ENCODE data around the gene LILRA1.
"Not testable (repeated sequence)": the region's sequence is repeated elsewhere in the genome, so short reads cannot be mapped to it uniquely, and the experiment has no call there.

LILRA1 gene

GRCh38 chr19:54576411-54576976 lies 16.9 kb upstream of the LILRA1 start:
- Histone ChIP-seq H4K12ac (ENCODE audit: low read depth, low read length) (no peak overlapping the region), H3K14ac (ENCODE audit: low read length) (no peak overlapping the region), H2BK5ac (ENCODE audit: low read depth, low read length, poor library complexity) (no peak overlapping the region), H4K8ac (ENCODE audit: low read depth, low read length) (no peak overlapping the region), H2BK120ac (ENCODE audit: insufficient read depth, low read length, poor library complexity) (no peak overlapping the region), H3K9ac (ENCODE audit: low read length) (no peak overlapping the region), H3K4me1 (ENCODE audit: control insufficient read depth in 1 of 2, insufficient read depth in 2 of 2, low read length in 2 of 2) (no peaks in the 10 kb centered on the region), H3K27me3 (ENCODE audit: insufficient read depth, low read length) (no peaks in the 10 kb centered on the region), H3K4me3 (ENCODE audit: low read depth, low read length) (no peak overlapping the region), H3K36me3 (ENCODE audit: control insufficient read depth in 1 of 2, insufficient read depth in 2 of 2, low read length in 2 of 2) (no peaks in the 10 kb centered on the region), H2AFZ (ENCODE audit: insufficient read depth, low read length, poor library complexity) (no peak overlapping the region), H3K79me1 (ENCODE audit: low read length) (no peaks in the 10 kb centered on the region), H3K4me2 (ENCODE audit: low read length) (no peak overlapping the region), H3K23ac (ENCODE audit: low read length) (no peak overlapping the region), H2BK12ac (ENCODE audit: low read length) (no peak overlapping the region), H2AK5ac (ENCODE audit: low read length) (no peak overlapping the region), H3K27ac (ENCODE audit: low read depth, low read length) (no peak overlapping the region), H4K91ac (ENCODE audit: low read depth, low read length) (no peak overlapping the region), H3K4ac (ENCODE audit: low read depth, low read length) (no peak overlapping the region), H3K9me3 (ENCODE audit: insufficient read depth, low read depth, low read length) (peaks cover 50% of the 10 kb centered on the region), H3K79me2 (ENCODE audit: control insufficient read depth, insufficient read depth, low read length, poor library complexity) (no peaks in the 10 kb centered on the region), H3K18ac (ENCODE audit: low read length) (no peak overlapping the region)
- DNase-seq, result no peak
- WGBS (ENCODE audit: extremely low coverage, insufficient coverage, insufficient read length), result no CpG with 5 or more reads among the region's 6 CpGs

- H3K14ac ChIP-seq (ENCODE audit: low read length), result no peak overlapping the region
Measured at GRCh38 chr19:54577334-54577733, 16.1 kb upstream of the LILRA1 start.

GRCh38 chr19:54578268-54578667 lies 15.2 kb upstream of the LILRA1 start:
- H2AFZ ChIP-seq (ENCODE audit: insufficient read depth, low read length, poor library complexity); H3K4ac ChIP-seq (ENCODE audit: low read depth, low read length); H3K27me3 ChIP-seq (ENCODE audit: insufficient read depth, low read length); H4K12ac ChIP-seq (ENCODE audit: low read depth, low read length); H3K23ac ChIP-seq (ENCODE audit: low read length); H3K18ac ChIP-seq (ENCODE audit: low read length); H2AK5ac ChIP-seq (ENCODE audit: low read length); H4K91ac ChIP-seq (ENCODE audit: low read depth, low read length); H2BK120ac ChIP-seq (ENCODE audit: insufficient read depth, low read length, poor library complexity); H3K4me2 ChIP-seq (ENCODE audit: low read length); H4K8ac ChIP-seq (ENCODE audit: low read depth, low read length); H3K4me3 ChIP-seq (ENCODE audit: low read depth, low read length); H3K9ac ChIP-seq (ENCODE audit: low read length); H3K27ac ChIP-seq (ENCODE audit: low read depth, low read length); H3K36me3 ChIP-seq (ENCODE audit: control insufficient read depth in 1 of 2, insufficient read depth in 2 of 2, low read length in 2 of 2); DNase-seq; H3K79me2 ChIP-seq (ENCODE audit: control insufficient read depth, insufficient read depth, low read length, poor library complexity); H2BK12ac ChIP-seq (ENCODE audit: low read length); H3K14ac ChIP-seq (ENCODE audit: low read length); H3K79me1 ChIP-seq (ENCODE audit: low read length); H2BK5ac ChIP-seq (ENCODE audit: low read depth, low read length, poor library complexity); H3K4me1 ChIP-seq (ENCODE audit: control insufficient read depth in 1 of 2, insufficient read depth in 2 of 2, low read length in 2 of 2): not testable (repeated sequence)
- WGBS (ENCODE audit: extremely low coverage, insufficient coverage, insufficient read length), result no CpG with 5 or more reads among the region's 5 CpGs
- H3K9me3 ChIP-seq (ENCODE audit: insufficient read depth, low read depth, low read length), result peaks cover 38% of the 10 kb centered on the region

More at GRCh38 chr19:54577334-54577733, 16.1 kb upstream of the LILRA1 start:
- Histone ChIP-seq H4K12ac (ENCODE audit: low read depth, low read length) (no peak overlapping the region), H3K36me3 (ENCODE audit: control insufficient read depth in 1 of 2, insufficient read depth in 2 of 2, low read length in 2 of 2) (no peaks in the 10 kb centered on the region), H3K4ac (ENCODE audit: low read depth, low read length) (no peak overlapping the region), H3K27ac (ENCODE audit: low read depth, low read length) (no peak overlapping the region), H2AFZ (ENCODE audit: insufficient read depth, low read length, poor library complexity) (no peak overlapping the region), H3K79me2 (ENCODE audit: control insufficient read depth, insufficient read depth, low read length, poor library complexity) (no peaks in the 10 kb centered on the region), H3K4me3 (ENCODE audit: low read depth, low read length) (no peak overlapping the region), H3K4me1 (ENCODE audit: control insufficient read depth in 1 of 2, insufficient read depth in 2 of 2, low read length in 2 of 2) (no peaks in the 10 kb centered on the region), H2BK120ac (ENCODE audit: insufficient read depth, low read length, poor library complexity) (no peak overlapping the region), H3K79me1 (ENCODE audit: low read length) (no peaks in the 10 kb centered on the region), H3K4me2 (ENCODE audit: low read length) (no peak overlapping the region), H3K18ac (ENCODE audit: low read length) (no peak overlapping the region), H3K9me3 (ENCODE audit: insufficient read depth, low read depth, low read length) (peaks cover 44% of the 10 kb centered on the region), H4K8ac (ENCODE audit: low read depth, low read length) (no peak overlapping the region), H3K27me3 (ENCODE audit: insufficient read depth, low read length) (no peaks in the 10 kb centered on the region), H2AK5ac (ENCODE audit: low read length) (no peak overlapping the region), H3K9ac (ENCODE audit: low read length) (peak overlapping the region; percentile 53), H2BK5ac (ENCODE audit: low read depth, low read length, poor library complexity) (no peak overlapping the region), H4K91ac (ENCODE audit: low read depth, low read length) (no peak overlapping the region), H2BK12ac (ENCODE audit: low read length) (no peak overlapping the region), H3K23ac (ENCODE audit: low read length) (no peak overlapping the region)
- WGBS (ENCODE audit: extremely low coverage, insufficient coverage, insufficient read length), result no CpG with 5 or more reads among the region's 3 CpGs
- no peak for DNase-seq

GRCh38 chr19:54586397-54586796 lies 7.0 kb upstream of the LILRA1 start:
- no CpG with 5 or more reads among the region's 5 CpGs for WGBS (ENCODE audit: extremely low coverage, insufficient coverage, insufficient read length)
- H2BK12ac ChIP-seq (ENCODE audit: low read length), result no peak overlapping the region
- no peak overlapping the region for H3K4me3 ChIP-seq (ENCODE audit: low read depth, low read length)
- H3K4me1 ChIP-seq (ENCODE audit: control insufficient read depth in 1 of 2, insufficient read depth in 2 of 2, low read length in 2 of 2), result no peaks in the 10 kb centered on the region
- no peak overlapping the region for H2AFZ ChIP-seq (ENCODE audit: insufficient read depth, low read length, poor library complexity)
- H4K12ac ChIP-seq (ENCODE audit: low read depth, low read length), result no peak overlapping the region
- H3K9ac ChIP-seq (ENCODE audit: low read length), result no peak overlapping the region
- H3K14ac ChIP-seq (ENCODE audit: low read length), result no peak overlapping the region
- no peak overlapping the region for H2BK120ac ChIP-seq (ENCODE audit: insufficient read depth, low read length, poor library complexity)
- no peak overlapping the region for H2AK5ac ChIP-seq (ENCODE audit: low read length)
- no peaks in the 10 kb centered on the region for H3K79me2 ChIP-seq (ENCODE audit: control insufficient read depth, insufficient read depth, low read length, poor library complexity)
- H3K9me3 ChIP-seq (ENCODE audit: insufficient read depth, low read depth, low read length), result peaks cover 29% of the 10 kb centered on the region
- H4K8ac ChIP-seq (ENCODE audit: low read depth, low read length), result no peak overlapping the region
- no peak overlapping the region for H3K27ac ChIP-seq (ENCODE audit: low read depth, low read length)
- no peaks in the 10 kb centered on the region for H3K27me3 ChIP-seq (ENCODE audit: insufficient read depth, low read length)
- H3K18ac ChIP-seq (ENCODE audit: low read length), result no peak overlapping the region
- H3K4ac ChIP-seq (ENCODE audit: low read depth, low read length), result no peak overlapping the region
- no peaks in the 10 kb centered on the region for H3K36me3 ChIP-seq (ENCODE audit: control insufficient read depth in 1 of 2, insufficient read depth in 2 of 2, low read length in 2 of 2)
- H3K4me2 ChIP-seq (ENCODE audit: low read length), result no peak overlapping the region
- H3K79me1 ChIP-seq (ENCODE audit: low read length), result no peaks in the 10 kb centered on the region
- no peak for DNase-seq
- H4K91ac ChIP-seq (ENCODE audit: low read depth, low read length), result no peak overlapping the region
- H3K23ac ChIP-seq (ENCODE audit: low read length), result no peak overlapping the region
- H2BK5ac ChIP-seq (ENCODE audit: low read depth, low read length, poor library complexity), result no peak overlapping the region

Measured in trophoblast cell (in vitro differentiated cells and primary cell).